HG03135 (cell line): ENCODE measurements around the gene MAP3K21.

Source experiments
- ATAC-seq: cut with Tn5 transposase; IDR thresholded peaks from one replicate; pipeline ENCODE4 v1.9.1; 2021; ENCODE audit warnings: mild to moderate bottlenecking, moderate library complexity; ENCODE audit not compliant: unreplicated experiment

MAP3K21 gene

GRCh38 chr1:233357595-233358397 lies 30.3 kb downstream of the MAP3K21 start:
- ATAC-seq, result no peak

DNA sequence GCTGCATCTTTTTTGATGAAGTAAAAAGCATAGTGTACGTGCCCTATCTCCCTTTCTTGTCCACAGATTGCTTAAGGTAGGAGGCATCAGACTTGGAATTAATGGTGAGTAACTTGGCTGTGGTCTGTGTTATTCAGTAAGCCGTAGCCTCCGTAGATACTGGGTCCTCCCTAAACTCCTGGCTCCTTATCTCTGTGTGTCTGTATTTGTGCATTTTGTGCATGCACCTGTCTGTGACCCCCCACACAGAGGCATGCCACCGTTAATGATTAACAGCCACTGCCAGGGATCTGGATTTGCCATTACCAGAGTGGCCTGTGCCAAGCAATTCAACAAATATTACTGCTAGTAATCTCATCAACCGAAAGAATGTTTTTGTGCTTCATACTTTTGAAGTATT lies 31.9 kb downstream of the MAP3K21 start:
- no peak for ATAC-seq

- no peak for ATAC-seq
These were observed 32.4 kb downstream of the MAP3K21 start for GRCh38 chr1:233359905-233360304.

DNA sequence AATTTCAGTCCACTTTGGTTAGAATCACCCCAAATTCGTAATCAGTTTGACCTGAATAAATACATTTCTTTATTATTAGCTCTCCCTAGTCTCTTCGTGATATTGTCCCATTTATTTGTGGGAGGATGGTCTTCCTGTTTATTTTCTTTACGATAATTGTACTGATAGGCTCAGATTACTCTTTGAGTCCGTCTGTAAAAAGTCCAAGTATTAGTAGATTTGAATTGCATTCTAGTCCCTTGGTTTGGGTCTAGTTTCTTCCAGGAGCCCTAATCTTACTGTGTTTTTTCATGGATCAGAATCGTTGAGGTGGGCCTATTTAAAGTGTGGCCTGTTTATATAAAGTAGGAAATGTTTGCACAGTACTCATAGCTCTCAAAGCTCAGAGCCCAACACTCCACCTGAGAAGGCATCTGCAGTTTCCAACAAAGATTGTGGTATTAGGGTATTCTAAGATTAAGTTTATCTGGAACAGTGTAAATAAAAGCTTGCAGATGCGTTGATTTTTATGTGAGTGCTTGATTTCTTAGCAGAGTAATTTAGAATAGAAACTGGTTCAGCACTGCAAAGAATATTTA lies 33.1 kb downstream of the MAP3K21 start:
- no peak for ATAC-seq

DNA sequence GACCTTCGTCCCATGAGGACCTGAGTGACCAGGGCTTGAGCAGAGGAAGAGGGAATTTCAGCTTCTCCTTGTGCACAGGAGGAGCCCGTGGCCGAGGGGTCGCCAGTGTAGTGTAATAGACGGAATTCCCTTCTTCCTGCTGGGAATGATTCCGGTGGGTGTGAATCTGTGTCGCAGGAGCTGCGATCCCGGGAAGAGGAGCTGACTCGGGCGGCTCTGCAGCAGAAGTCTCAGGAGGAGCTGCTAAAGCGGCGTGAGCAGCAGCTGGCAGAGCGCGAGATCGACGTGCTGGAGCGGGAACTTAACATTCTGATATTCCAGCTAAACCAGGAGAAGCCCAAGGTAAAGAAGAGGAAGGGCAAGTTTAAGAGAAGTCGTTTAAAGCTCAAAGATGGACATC lies 34.4 kb downstream of the MAP3K21 start:
- no peak for ATAC-seq

- no peak for ATAC-seq
These were observed 35.2 kb downstream of the MAP3K21 start for GRCh38 chr1:233362743-233363142.

- no peak for ATAC-seq
These were observed 36.5 kb downstream of the MAP3K21 start for GRCh38 chr1:233364026-233364425.

GRCh38 chr1:233364695-233365539 lies 37.4 kb downstream of the MAP3K21 start:
- ATAC-seq, result no peak

- ATAC-seq, result no peak
These were observed 39.1 kb downstream of the MAP3K21 start for GRCh38 chr1:233366575-233366974.

- ATAC-seq, result no peak
These were observed 39.7 kb downstream of the MAP3K21 start for GRCh38 chr1:233367057-233367803.

- ATAC-seq, result no peak
These were observed 40.7 kb downstream of the MAP3K21 start for GRCh38 chr1:233368106-233368788.

DNA sequence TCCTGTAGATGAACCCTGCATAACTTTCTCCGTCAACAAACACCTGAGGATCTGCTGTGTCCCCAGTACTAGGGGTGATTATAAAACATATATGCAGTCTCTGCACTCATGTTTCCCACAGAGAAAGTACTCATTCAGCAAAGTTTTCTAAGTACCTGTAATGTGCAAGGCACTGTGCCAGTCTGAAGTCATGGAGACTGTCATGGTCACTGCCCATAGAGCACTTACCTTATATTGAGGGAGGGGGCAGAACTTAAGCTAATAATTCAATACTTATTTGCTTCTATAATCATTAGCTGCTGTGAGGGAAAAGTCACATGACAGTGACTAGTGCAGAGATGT lies 41.2 kb downstream of the MAP3K21 start:
- no peak for ATAC-seq

- no peak for ATAC-seq
These were observed 44.9 kb downstream of the MAP3K21 start for GRCh38 chr1:233372218-233373120.

- ATAC-seq, result no peak
These were observed 45.7 kb downstream of the MAP3K21 start for GRCh38 chr1:233373226-233373625.

- ATAC-seq, result no peak
These were observed 48.1 kb downstream of the MAP3K21 start for GRCh38 chr1:233375653-233376052.

GRCh38 chr1:233376382-233377110 lies 49.0 kb downstream of the MAP3K21 start:
- no peak for ATAC-seq

DNA sequence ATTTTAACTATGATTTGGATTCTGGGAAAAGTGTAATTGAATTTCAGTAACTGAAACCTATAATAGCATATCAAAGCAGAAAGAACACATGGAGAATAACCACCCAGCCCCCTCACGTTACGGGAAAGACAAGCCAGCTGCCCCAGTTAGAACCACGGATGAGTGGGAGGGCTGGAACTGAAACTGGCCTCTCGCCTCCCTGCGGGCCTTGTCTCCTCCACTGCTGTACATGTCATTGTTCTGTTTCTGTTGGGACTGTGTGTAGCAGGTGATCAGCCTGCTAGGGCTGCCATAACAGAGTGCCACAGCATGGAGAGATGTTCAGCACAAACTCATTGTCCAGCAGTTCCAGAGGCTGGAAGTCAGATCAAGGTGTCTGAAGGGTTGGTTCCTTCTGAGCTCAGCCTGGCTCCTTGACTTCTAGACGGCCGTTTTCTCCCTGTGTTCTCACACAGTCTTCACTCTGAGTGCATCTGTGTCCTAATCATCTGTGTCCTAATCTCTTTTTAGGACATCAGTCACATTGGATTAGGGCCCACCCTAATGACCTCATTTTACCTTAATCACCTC lies 52.4 kb downstream of the MAP3K21 start:
- no peak for ATAC-seq

GRCh38 chr1:233381806-233382205 lies 54.3 kb downstream of the MAP3K21 start:
- ATAC-seq, result no peak

- ATAC-seq, result no peak
These were observed 56.5 kb downstream of the MAP3K21 start for GRCh38 chr1:233383984-233384383.
